ENCODE data around the gene APLP2.

The APLP2 gene

DNA sequence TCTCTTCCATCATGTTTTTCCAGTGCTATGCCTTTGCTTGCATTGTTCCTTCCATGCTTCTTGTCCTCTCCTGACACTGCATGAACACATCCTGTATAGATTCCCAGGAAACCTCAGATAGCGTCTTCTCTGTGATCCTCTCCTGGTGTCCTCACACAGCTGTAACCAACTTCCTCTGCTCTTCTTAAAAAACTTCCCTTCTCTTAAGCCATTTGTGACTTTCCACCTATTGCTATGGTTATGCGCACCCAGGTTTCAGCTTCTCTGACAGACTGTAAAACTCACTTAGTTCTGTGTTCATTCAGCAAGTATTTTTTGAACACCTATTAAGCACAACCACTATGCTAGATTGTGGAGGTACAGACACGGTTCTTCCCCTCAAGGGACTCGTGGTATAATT lies 5.1 kb upstream of the APLP2 start:
- H3K4me3 ChIP-seq (ENCODE audit: low read depth in 1 of 2, low read length in 2 of 2), result no peak overlapping the region
- peaks cover 8% of the 10 kb centered on the region for H3K27me3 ChIP-seq (ENCODE audit: insufficient read depth, low read length, poor library complexity)
- H4K20me1 ChIP-seq (ENCODE audit: insufficient read depth, low read length), result no peaks in the 10 kb centered on the region
- TF ChIP-seq, protein P1, sequence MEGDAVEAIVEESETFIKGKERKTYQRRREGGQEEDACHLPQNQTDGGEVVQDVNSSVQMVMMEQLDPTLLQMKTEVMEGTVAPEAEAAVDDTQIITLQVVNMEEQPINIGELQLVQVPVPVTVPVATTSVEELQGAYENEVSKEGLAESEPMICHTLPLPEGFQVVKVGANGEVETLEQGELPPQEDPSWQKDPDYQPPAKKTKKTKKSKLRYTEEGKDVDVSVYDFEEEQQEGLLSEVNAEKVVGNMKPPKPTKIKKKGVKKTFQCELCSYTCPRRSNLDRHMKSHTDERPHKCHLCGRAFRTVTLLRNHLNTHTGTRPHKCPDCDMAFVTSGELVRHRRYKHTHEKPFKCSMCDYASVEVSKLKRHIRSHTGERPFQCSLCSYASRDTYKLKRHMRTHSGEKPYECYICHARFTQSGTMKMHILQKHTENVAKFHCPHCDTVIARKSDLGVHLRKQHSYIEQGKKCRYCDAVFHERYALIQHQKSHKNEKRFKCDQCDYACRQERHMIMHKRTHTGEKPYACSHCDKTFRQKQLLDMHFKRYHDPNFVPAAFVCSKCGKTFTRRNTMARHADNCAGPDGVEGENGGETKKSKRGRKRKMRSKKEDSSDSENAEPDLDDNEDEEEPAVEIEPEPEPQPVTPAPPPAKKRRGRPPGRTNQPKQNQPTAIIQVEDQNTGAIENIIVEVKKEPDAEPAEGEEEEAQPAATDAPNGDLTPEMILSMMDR (IDR thresholded peaks at IDR 0.05; ENCODE audit: borderline replicate concordance, extremely low read depth, low read length, poor library complexity, severe bottlenecking), result no peak
- TF ChIP-seq EZH2 (IDR thresholded peaks at IDR 0.05; ENCODE audit: borderline replicate concordance, low read depth, low read length, severe bottlenecking), result no peak
- no peak overlapping the region for H3K27ac ChIP-seq (ENCODE audit: low read length)
- H3K4me1 ChIP-seq (ENCODE audit: insufficient read depth, low read length), result peaks cover 11% of the 10 kb centered on the region
- no peak overlapping the region for H3K9ac ChIP-seq (ENCODE audit: low read depth, low read length)
- H3K4me2 ChIP-seq (ENCODE audit: insufficient read depth, low read length), result no peak overlapping the region
- no peak for ATAC-seq (ENCODE audit: insufficient read depth, low read depth)
- no peaks in the 10 kb centered on the region for H3K9me3 ChIP-seq (ENCODE audit: insufficient read depth, low read length, severe bottlenecking)
- no peaks in the 10 kb centered on the region for H3K79me2 ChIP-seq (ENCODE audit: insufficient read depth, low read length)
- no peak for DNase-seq
- H3K36me3 ChIP-seq (ENCODE audit: insufficient read depth, low read length), result no peaks in the 10 kb centered on the region
- H2AFZ ChIP-seq (ENCODE audit: low read depth, low read length), result no peak overlapping the region

DNA sequence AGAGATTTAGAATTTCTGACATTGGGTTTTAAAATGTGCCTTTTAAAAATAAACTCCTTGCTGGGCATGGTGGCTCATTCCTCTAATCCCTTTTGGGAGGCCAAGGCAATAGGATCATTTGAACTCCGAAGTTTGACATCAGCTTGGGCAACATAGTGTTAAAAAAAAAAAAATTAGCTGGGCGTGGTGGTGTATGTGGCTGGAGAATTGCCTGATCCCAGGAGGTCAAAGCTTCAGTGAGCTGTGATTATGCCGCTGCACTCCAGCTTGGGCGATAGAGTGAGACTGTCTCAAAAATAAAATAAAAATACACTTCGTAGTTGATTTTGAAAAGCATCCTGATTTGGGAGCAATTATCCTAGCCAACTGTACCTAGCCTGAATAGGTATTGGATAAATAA lies 3.4 kb upstream of the APLP2 start:
- no peaks in the 10 kb centered on the region for H3K36me3 ChIP-seq (ENCODE audit: insufficient read depth, low read length)
- DNase-seq, result no peak
- peaks cover 5% of the 10 kb centered on the region; the same call in 1 of the 2 replicates for H4K20me1 ChIP-seq (ENCODE audit: insufficient read depth, low read length)
- H3K9me3 ChIP-seq (ENCODE audit: insufficient read depth, low read length, severe bottlenecking), result no peaks in the 10 kb centered on the region
- H2AFZ ChIP-seq (ENCODE audit: low read depth, low read length), result no peak overlapping the region
- no peak for ATAC-seq (ENCODE audit: insufficient read depth, low read depth)
- peaks cover 7% of the 10 kb centered on the region; the same call in 1 of the 2 replicates for H3K79me2 ChIP-seq (ENCODE audit: insufficient read depth, low read length)
- no peak for TF ChIP-seq EZH2 (IDR thresholded peaks at IDR 0.05; ENCODE audit: borderline replicate concordance, low read depth, low read length, severe bottlenecking)
- TF ChIP-seq, protein P1 (IDR thresholded peaks at IDR 0.05; ENCODE audit: borderline replicate concordance, extremely low read depth, low read length, poor library complexity, severe bottlenecking), result no peak
- H3K27ac ChIP-seq (ENCODE audit: low read length), result no peak overlapping the region
- H3K4me2 ChIP-seq (ENCODE audit: insufficient read depth, low read length), result no peak overlapping the region
- H3K9ac ChIP-seq (ENCODE audit: low read depth, low read length), result no peak overlapping the region
- H3K4me3 ChIP-seq (ENCODE audit: low read depth in 1 of 2, low read length in 2 of 2), result no peak overlapping the region
- peaks cover 10% of the 10 kb centered on the region for H3K27me3 ChIP-seq (ENCODE audit: insufficient read depth, low read length, poor library complexity)
- H3K4me1 ChIP-seq (ENCODE audit: insufficient read depth, low read length), result peaks cover 17% of the 10 kb centered on the region

DNA sequence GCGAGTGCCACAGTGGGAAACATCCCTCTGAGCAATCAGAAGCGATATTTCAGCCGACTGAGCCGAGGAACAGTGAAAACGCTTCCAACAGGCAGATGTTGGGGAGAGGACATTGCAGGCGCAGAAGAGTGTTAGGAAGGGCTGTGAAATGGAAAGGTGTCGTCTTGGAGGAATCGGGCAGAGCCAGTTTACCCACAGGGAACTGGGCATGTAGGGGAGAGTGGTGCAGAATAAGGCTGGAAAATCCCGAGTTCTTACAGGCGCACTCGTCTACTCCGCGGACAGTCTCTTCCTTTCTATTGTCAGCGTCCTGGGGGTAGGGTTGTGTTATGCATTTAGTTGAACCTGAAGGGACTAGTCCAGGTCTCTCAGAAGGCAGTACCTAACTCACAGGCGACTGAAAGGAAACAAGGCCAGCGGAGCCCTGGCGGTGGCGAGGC lies 1.1 kb upstream of the APLP2 start:
- ATAC-seq (ENCODE audit: insufficient read depth, low read depth) (no peak), DNase-seq (no peak)
- Histone ChIP-seq H3K36me3 (ENCODE audit: insufficient read depth, low read length) (no peaks in the 10 kb centered on the region), H2AFZ (ENCODE audit: low read depth, low read length) (peak overlapping the region; percentile 99), H3K4me1 (ENCODE audit: insufficient read depth, low read length) (peaks cover 30% of the 10 kb centered on the region), H3K27ac (ENCODE audit: low read length) (peak overlapping the region; percentile 63; the same call in 1 of the 2 replicates), H3K4me2 (ENCODE audit: insufficient read depth, low read length) (peak overlapping the region; percentile 100), H3K9me3 (ENCODE audit: insufficient read depth, low read length, severe bottlenecking) (no peaks in the 10 kb centered on the region), H3K9ac (ENCODE audit: low read depth, low read length) (peak overlapping the region; percentile 73), H3K4me3 (ENCODE audit: low read depth in 1 of 2, low read length in 2 of 2) (peak overlapping the region; percentile 64 to 97; a peak in 3 of 4 replicates), H4K20me1 (ENCODE audit: insufficient read depth, low read length) (peaks cover 15% of the 10 kb centered on the region; the same call in 1 of the 2 replicates), H3K79me2 (ENCODE audit: insufficient read depth, low read length) (peaks cover 29% of the 10 kb centered on the region), H3K27me3 (ENCODE audit: insufficient read depth, low read length, poor library complexity) (peaks cover 10% of the 10 kb centered on the region)
- TF ChIP-seq, protein P1 (IDR thresholded peaks at IDR 0.05; ENCODE audit: borderline replicate concordance, extremely low read depth, low read length, poor library complexity, severe bottlenecking), result no peak
- no peak for TF ChIP-seq EZH2 (IDR thresholded peaks at IDR 0.05; ENCODE audit: borderline replicate concordance, low read depth, low read length, severe bottlenecking)

Measured in DND-41 (cell line).